HUES48 (cell line): ENCODE measurements around the gene HPGDS.

Experiments
- H3K27ac ChIP-seq: one replicate; pipeline ENCODE4 v1.7.0; 2013; ENCODE audit warnings: low read depth, low read length, inconsistent platforms
- H3K27me3 ChIP-seq: 2 replicates; pipeline ENCODE4 v1.6.1; 2013; ENCODE audit warnings: mild to moderate bottlenecking, low read length; ENCODE audit not compliant: control insufficient read depth, insufficient read depth
- H3K36me3 ChIP-seq: 2 replicates; pipeline ENCODE4 v1.6.1; 2013; ENCODE audit warnings: low read length; ENCODE audit not compliant: control insufficient read depth, insufficient read depth
- H3K4me1 ChIP-seq: 2 replicates; pipeline ENCODE4 v1.6.1; 2013; ENCODE audit warnings: mild to moderate bottlenecking, low read length; ENCODE audit not compliant: control insufficient read depth, insufficient read depth
- H3K4me3 ChIP-seq: 2 replicates; pipeline ENCODE4 v1.5.1; 2013; ENCODE audit warnings: mild to moderate bottlenecking, low read depth, low read length
- H3K9ac ChIP-seq: 2 replicates; pipeline ENCODE4 v1.6.1; 2013; ENCODE audit warnings: mild to moderate bottlenecking, low read depth, low read length, moderate library complexity
- H3K9me3 ChIP-seq: 2 replicates; pipeline ENCODE4 v1.6.1; 2013; ENCODE audit warnings: low read length; ENCODE audit not compliant: control insufficient read depth, insufficient read depth

HPGDS gene

DNA sequence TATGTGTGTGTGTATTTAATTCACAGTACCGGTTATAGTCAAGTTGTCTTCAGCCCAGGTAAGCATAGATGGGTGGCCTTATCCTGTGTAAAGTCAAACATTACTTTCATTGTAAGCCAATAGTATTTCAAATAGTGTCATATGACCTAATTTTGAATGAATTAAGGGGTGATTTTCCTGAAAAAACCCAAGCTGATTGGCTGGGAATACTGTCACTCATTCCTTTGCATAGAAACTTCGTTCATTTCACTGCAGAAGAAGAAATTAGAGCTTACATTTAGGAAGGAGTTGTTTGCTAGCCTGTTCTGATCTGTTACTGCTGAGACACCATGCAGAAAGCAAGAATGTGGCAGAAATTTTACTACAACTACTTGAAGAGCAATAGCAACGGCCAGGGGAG lies 89.6 kb downstream of the HPGDS start:
- Histone ChIP-seq H3K4me3 (no peak overlapping the region), H3K9ac (no peak overlapping the region), H3K4me1 (no peaks in the 10 kb centered on the region), H3K36me3 (peaks cover 83% of the 10 kb centered on the region), H3K9me3 (no peaks in the 10 kb centered on the region), H3K27me3 (no peaks in the 10 kb centered on the region), H3K27ac (no peak overlapping the region)

DNA sequence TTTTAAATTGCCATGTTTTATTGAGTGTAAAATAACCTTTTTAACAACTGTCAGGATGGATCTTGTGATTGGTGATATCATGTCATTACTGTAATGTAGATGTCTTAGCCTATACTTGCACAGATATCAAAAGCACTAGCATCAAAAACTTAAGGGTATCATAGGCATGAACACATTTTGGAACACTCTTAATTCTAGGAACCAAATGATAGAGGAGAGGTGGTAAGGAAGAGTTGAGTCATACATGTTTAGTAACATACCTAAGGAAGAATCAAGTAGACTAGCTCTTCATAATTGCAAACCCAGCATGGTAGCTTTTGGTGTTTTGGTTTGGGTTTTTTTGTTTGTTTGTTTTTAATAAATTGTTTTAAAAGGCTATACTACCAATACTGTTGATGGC lies 91.5 kb downstream of the HPGDS start:
- Histone ChIP-seq H3K4me1 (no peaks in the 10 kb centered on the region), H3K36me3 (peaks cover 87% of the 10 kb centered on the region), H3K4me3 (no peak overlapping the region), H3K9ac (no peak overlapping the region), H3K27ac (no peak overlapping the region), H3K9me3 (no peaks in the 10 kb centered on the region), H3K27me3 (no peaks in the 10 kb centered on the region)
